ENCODE results near the gene TPPP. TPM values are rescaled to one million over a fixed set of nuclear protein-coding genes. Genes with fewer than 3 reads are reported as not detected.

The TPPP gene
- total and polyA plus RNA-seq, 2 of the 13 experiments (the other 11 are each of a cell fraction or from before 2014, with no cell fraction given) = 0.07 TPM; not detected in 1

DNA sequence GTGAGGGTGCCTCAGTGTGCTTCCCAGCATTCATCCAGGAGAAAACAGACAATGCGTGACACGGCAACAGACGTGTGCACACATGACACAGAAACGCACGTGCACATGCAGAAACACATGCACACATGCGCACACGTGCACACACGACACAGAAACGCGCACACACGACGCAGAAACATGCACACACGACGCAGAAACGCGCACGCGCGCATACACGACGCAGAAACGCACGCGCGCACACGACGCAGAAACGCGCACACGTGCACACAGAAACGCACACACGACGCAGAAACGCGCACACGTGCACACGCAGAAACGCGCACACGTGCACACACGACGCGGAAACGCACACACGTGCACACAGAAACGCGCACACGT lies 16.5 kb downstream of the TPPP start:
- no peak for FAIRE-seq
- H3K9me3 ChIP-seq (ENCODE audit: low read length) = no peaks in the 10 kb centered on the region
- in situ Hi-C loops (cut with HindIII; ENCODE audit: extremely low pct_ligation_motif_present, low pct_unique_long_range_greater_than_20kb) = loop anchor here (10.0 kb wide), 1 partner anchor 218 kb away; the partner anchor contains the start of genes BRD9 and TRIP13
- ChIA-PET POLR2A (no interaction called here), CTCF (ENCODE audit: low intra/inter-chr PET ratio, low total read pairs) (no interaction called here)
- H3K27me3 ChIP-seq (ENCODE audit: control insufficient read depth in 1 of 2, insufficient read depth in 2 of 2, low read length in 2 of 2) = peaks cover 5 to 22% of the 10 kb centered on the region in 2 experiments; a peak in 4 of 5 replicates
- no peak overlapping the region for H3K9ac ChIP-seq (ENCODE audit: insufficient read depth, low read depth, low read length)
- H3K79me2 ChIP-seq (ENCODE audit: insufficient read depth, low read length) = no peaks in the 10 kb centered on the region
- no peak overlapping the region for H2AFZ ChIP-seq (ENCODE audit: low read length)
- no TSS peak for BruUV-seq (replicated peaks)
- no peak overlapping the region for H3K4me3 ChIP-seq (replicated peaks in 1 of 3; ENCODE audit: insufficient read depth in 1 of 3, low read depth in 2 of 3, low read length in 3 of 3)
- ATAC-seq = no peak
- no peaks in the 10 kb centered on the region for H3K36me3 ChIP-seq (replicated peaks in 1 of 2; ENCODE audit: control insufficient read depth in 1 of 2, insufficient read depth in 2 of 2, low read length in 2 of 2)
- DNase-seq (ENCODE audit: low spot score) = no peak
- no peak overlapping the region for H3K27ac ChIP-seq (ENCODE audit: extremely low read length, insufficient read depth, low read length)
- TF ChIP-seq MYNN (CRISPR knock-in tag; IDR thresholded peaks at IDR 0.05; ENCODE audit: low read depth) = no peak
- peak; percentile 74; the same call in 1 of the 2 replicates for TF ChIP-seq AKAP8 (CRISPR knock-in tag; IDR thresholded peaks at IDR 0.05)
- TF ChIP-seq DNMT1 (CRISPR knock-in tag; IDR thresholded peaks at IDR 0.05) = 0 out of 2 replicates have a peak, but pooled peaks have one; percentile 67
- TF ChIP-seq ZNF737 (CRISPR knock-in tag; IDR thresholded peaks at IDR 0.05; ENCODE audit: borderline replicate concordance) = no peak
- TF ChIP-seq ZNF761 (CRISPR knock-in tag; conservative IDR thresholded peaks at IDR 0.05) = no peak
- TF ChIP-seq HOXA3 (CRISPR knock-in tag; IDR thresholded peaks at IDR 0.05) = peak; percentile 45; the same call in 1 of the 2 replicates
- peak; percentile 38 for TF ChIP-seq HNRNPLL (IDR thresholded peaks at IDR 0.05; ENCODE audit: low read depth, low read length, poor library complexity, severe bottlenecking)
- TF ChIP-seq, protein P1, sequence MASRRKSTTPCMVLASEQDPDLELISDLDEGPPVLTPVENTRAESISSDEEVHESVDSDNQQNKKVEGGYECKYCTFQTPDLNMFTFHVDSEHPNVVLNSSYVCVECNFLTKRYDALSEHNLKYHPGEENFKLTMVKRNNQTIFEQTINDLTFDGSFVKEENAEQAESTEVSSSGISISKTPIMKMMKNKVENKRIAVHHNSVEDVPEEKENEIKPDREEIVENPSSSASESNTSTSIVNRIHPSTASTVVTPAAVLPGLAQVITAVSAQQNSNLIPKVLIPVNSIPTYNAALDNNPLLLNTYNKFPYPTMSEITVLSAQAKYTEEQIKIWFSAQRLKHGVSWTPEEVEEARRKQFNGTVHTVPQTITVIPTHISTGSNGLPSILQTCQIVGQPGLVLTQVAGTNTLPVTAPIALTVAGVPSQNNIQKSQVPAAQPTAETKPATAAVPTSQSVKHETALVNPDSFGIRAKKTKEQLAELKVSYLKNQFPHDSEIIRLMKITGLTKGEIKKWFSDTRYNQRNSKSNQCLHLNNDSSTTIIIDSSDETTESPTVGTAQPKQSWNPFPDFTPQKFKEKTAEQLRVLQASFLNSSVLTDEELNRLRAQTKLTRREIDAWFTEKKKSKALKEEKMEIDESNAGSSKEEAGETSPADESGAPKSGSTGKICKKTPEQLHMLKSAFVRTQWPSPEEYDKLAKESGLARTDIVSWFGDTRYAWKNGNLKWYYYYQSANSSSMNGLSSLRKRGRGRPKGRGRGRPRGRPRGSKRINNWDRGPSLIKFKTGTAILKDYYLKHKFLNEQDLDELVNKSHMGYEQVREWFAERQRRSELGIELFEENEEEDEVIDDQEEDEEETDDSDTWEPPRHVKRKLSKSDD (CRISPR knock-in tag; IDR thresholded peaks at IDR 0.05; ENCODE audit: low read depth) = peak; percentile 82; the same call in 1 of the 2 replicates
- TF ChIP-seq HMG20B (CRISPR knock-in tag; conservative IDR thresholded peaks at IDR 0.05) = no peak
- no peak for TF ChIP-seq ZNF766 (CRISPR knock-in tag; IDR thresholded peaks at IDR 0.05; ENCODE audit: borderline replicate concordance)
- TF ChIP-seq ZNF589 (CRISPR knock-in tag; conservative IDR thresholded peaks at IDR 0.05) = no peak
- peak; percentile 0 for TF ChIP-seq AGO1 (IDR thresholded peaks at IDR 0.05; ENCODE audit: low read depth, low read length, poor library complexity, severe bottlenecking)
- TF ChIP-seq, protein P2, sequence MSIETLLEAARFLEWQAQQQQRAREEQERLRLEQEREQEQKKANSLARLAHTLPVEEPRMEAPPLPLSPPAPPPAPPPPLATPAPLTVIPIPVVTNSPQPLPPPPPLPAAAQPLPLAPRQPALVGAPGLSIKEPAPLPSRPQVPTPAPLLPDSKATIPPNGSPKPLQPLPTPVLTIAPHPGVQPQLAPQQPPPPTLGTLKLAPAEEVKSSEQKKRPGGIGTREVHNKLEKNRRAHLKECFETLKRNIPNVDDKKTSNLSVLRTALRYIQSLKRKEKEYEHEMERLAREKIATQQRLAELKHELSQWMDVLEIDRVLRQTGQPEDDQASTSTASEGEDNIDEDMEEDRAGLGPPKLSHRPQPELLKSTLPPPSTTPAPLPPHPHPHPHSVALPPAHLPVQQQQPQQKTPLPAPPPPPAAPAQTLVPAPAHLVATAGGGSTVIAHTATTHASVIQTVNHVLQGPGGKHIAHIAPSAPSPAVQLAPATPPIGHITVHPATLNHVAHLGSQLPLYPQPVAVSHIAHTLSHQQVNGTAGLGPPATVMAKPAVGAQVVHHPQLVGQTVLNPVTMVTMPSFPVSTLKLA (IDR thresholded peaks at IDR 0.05) = peak; percentile 81
- no peak for TF ChIP-seq ZNF121 (CRISPR knock-in tag; IDR thresholded peaks at IDR 0.05)
- TF ChIP-seq, protein P3, sequence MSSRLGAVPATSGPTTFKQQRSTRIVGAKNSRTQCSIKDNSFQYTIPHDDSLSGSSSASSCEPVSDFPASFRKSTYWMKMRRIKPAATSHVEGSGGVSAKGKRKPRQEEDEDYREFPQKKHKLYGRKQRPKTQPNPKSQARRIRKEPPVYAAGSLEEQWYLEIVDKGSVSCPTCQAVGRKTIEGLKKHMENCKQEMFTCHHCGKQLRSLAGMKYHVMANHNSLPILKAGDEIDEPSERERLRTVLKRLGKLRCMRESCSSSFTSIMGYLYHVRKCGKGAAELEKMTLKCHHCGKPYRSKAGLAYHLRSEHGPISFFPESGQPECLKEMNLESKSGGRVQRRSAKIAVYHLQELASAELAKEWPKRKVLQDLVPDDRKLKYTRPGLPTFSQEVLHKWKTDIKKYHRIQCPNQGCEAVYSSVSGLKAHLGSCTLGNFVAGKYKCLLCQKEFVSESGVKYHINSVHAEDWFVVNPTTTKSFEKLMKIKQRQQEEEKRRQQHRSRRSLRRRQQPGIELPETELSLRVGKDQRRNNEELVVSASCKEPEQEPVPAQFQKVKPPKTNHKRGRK (CRISPR knock-in tag; IDR thresholded peaks at IDR 0.05) = no peak
- WGBS (ENCODE audit: low lambda C conversion rate) = 85% methylated on average over 48 of the region's 48 CpGs
- H3K4me1 ChIP-seq (ENCODE audit: insufficient read depth, low read length) = peaks cover 28% of the 10 kb centered on the region
- H4K20me1 ChIP-seq (ENCODE audit: insufficient read depth, low read length) = no peaks in the 10 kb centered on the region; the same call in 1 of the 2 replicates
- intact Hi-C loops (cut with micrococcal nuclease; ENCODE audit: unreplicated experiment) = loop anchor here (10.0 kb wide), 1 partner anchor 218 kb away; the partner anchor contains the start of genes BRD9 and TRIP13
- no peak overlapping the region for H3K4me2 ChIP-seq (ENCODE audit: low read depth, low read length)

Data from HepG2 (cell line).